ENCODE measurements around the gene GRM7. TPM values are rescaled to one million over a fixed set of nuclear protein-coding genes. Genes with fewer than 3 reads are reported as not detected.
A peak's percentile ranks its signal among the peaks of the same experiment; 100 is the strongest.

The GRM7 gene
- total and polyA plus RNA-seq, 4 donors = 0.20 to 1.3 (median 0.80) TPM

DNA sequence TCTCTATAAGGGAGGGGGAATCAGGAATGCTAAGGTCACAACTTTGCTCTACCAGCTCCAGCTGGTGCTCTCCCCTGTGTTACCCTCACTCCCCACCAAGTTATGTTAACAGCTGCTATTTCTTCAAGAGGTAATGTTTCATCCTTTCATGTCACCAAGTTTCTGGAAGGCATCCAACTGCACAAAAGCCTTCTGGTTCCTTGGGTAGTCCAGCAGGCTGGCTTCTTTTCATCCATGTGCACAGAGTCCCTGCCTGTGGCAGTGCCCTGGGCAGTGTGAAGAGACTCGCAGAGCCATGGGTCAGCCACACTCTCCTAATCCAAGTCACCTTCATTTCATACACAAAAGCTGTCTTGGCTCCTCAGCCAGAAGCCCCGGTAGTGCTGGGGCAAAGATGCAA is 903.2 kb downstream of the GRM7 start:
- no peak overlapping the region for H3K27ac ChIP-seq (ENCODE audit: low read depth in 1 of 2, low read length in 1 of 2)
- no peaks in the 10 kb centered on the region for H3K36me3 ChIP-seq (ENCODE audit: control insufficient read depth in 4 of 4, insufficient read depth in 4 of 4, low read length in 4 of 4)
- H3K9ac ChIP-seq (ENCODE audit: insufficient read depth in 1 of 2, low read length in 2 of 2) = no peak overlapping the region

DNA sequence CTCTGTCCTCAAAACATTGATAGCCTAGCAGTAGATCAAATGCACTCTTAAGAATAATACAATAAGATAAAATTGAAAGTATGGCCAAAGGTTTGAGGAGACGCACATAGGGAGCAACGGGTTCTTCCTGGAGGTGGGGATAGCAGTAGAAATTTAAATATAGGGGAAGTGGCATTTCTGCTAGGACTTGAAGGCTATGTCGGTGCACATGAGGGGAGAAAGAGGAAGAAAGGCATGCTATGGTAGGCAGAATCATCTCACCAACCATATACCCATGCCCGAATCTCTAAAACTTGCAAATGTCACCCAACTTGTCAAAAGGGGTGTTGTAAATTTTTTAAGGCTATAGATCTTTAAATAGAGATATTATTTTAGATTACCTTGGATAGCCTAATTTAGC is 905.6 kb downstream of the GRM7 start:
- Histone ChIP-seq H3K36me3 (ENCODE audit: control insufficient read depth in 4 of 4, insufficient read depth in 4 of 4, low read length in 4 of 4) (no peaks in the 10 kb centered on the region), H3K27ac (ENCODE audit: low read depth in 1 of 2, low read length in 1 of 2) (no peak overlapping the region), H3K9ac (ENCODE audit: insufficient read depth in 1 of 2, low read length in 2 of 2) (no peak overlapping the region), H3K4me1 (ENCODE audit: control insufficient read depth in 5 of 5, insufficient read depth in 5 of 5, low read length in 5 of 5) (no peaks in the 10 kb centered on the region), H3K27me3 (ENCODE audit: control insufficient read depth in 3 of 3, insufficient read depth in 3 of 3, low read length in 2 of 3) (no peaks in the 10 kb centered on the region), H3K9me3 (ENCODE audit: control insufficient read depth in 4 of 4, insufficient read depth in 3 of 4, low read length in 3 of 4) (no peaks in the 10 kb centered on the region), H3K4me3 (no peak overlapping the region)
- 77 to 84% methylated on average over 4 of the region's 4 CpGs for WGBS, 2 donors
- DNase-seq (no peak), ATAC-seq (ENCODE audit: insufficient read depth, low FRiP score) (no peak)
- TF ChIP-seq, protein P1, sequence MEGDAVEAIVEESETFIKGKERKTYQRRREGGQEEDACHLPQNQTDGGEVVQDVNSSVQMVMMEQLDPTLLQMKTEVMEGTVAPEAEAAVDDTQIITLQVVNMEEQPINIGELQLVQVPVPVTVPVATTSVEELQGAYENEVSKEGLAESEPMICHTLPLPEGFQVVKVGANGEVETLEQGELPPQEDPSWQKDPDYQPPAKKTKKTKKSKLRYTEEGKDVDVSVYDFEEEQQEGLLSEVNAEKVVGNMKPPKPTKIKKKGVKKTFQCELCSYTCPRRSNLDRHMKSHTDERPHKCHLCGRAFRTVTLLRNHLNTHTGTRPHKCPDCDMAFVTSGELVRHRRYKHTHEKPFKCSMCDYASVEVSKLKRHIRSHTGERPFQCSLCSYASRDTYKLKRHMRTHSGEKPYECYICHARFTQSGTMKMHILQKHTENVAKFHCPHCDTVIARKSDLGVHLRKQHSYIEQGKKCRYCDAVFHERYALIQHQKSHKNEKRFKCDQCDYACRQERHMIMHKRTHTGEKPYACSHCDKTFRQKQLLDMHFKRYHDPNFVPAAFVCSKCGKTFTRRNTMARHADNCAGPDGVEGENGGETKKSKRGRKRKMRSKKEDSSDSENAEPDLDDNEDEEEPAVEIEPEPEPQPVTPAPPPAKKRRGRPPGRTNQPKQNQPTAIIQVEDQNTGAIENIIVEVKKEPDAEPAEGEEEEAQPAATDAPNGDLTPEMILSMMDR (IDR thresholded peaks at IDR 0.05; ENCODE audit: control extremely low read depth, extremely low read depth) = no peak

More for the DNA sequence above, 903.2 kb downstream of the GRM7 start:
- 84 to 88% methylated on average over 2 of the region's 2 CpGs for WGBS, 2 donors
- Histone ChIP-seq H3K9me3 (ENCODE audit: control insufficient read depth in 4 of 4, insufficient read depth in 3 of 4, low read length in 3 of 4) (peaks cover 0 to 4% (median 0%) of the 10 kb centered on the region in 4 donors), H3K4me1 (ENCODE audit: control insufficient read depth in 5 of 5, insufficient read depth in 5 of 5, low read length in 5 of 5) (no peaks in the 10 kb centered on the region), H3K27me3 (ENCODE audit: control insufficient read depth in 3 of 3, insufficient read depth in 3 of 3, low read length in 2 of 3) (no peaks in the 10 kb centered on the region), H3K4me3 (no peak overlapping the region)
- TF ChIP-seq, protein P1 (IDR thresholded peaks at IDR 0.05; ENCODE audit: control extremely low read depth, extremely low read depth) = no peak
- peak in 1 of 3 donors; percentile 12 for DNase-seq
- no peak for ATAC-seq (ENCODE audit: insufficient read depth, low FRiP score)

DNA sequence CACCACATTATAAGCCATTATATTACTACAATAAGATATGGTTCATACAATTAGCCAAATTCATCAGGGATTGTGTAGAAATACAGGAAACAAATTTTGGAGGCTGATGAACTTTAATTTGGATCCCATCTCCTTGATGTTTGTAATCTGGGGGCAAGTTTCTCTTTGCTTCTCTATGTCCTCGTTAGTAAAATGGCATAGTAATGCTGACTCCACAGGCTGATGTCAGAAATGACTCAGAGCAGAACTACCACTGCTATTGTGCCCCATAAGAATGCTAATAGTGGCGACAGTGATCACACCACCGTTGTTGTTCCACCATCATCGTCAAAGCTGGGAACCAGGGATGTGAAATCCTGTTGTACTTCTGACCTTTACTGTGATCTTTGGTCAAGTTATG is 918.4 kb downstream of the GRM7 start:
- WGBS, 2 donors = 83 to 96% methylated on average over 4 of the region's 4 CpGs
- Histone ChIP-seq H3K27me3 (ENCODE audit: control insufficient read depth in 3 of 3, insufficient read depth in 3 of 3, low read length in 2 of 3) (no peaks in the 10 kb centered on the region), H3K9me3 (ENCODE audit: control insufficient read depth in 4 of 4, insufficient read depth in 3 of 4, low read length in 3 of 4) (no peaks in the 10 kb centered on the region), H3K9ac (ENCODE audit: insufficient read depth in 1 of 2, low read length in 2 of 2) (no peak overlapping the region), H3K36me3 (ENCODE audit: control insufficient read depth in 4 of 4, insufficient read depth in 4 of 4, low read length in 4 of 4) (no peaks in the 10 kb centered on the region), H3K27ac (ENCODE audit: low read depth in 1 of 2, low read length in 1 of 2) (no peak overlapping the region), H3K4me3 (no peak overlapping the region), H3K4me1 (ENCODE audit: control insufficient read depth in 5 of 5, insufficient read depth in 5 of 5, low read length in 5 of 5) (no peaks in the 10 kb centered on the region)
- ATAC-seq (ENCODE audit: insufficient read depth, low FRiP score) (no peak), DNase-seq (no peak)
- TF ChIP-seq, protein P1 (IDR thresholded peaks at IDR 0.05; ENCODE audit: control extremely low read depth, extremely low read depth) = no peak

DNA sequence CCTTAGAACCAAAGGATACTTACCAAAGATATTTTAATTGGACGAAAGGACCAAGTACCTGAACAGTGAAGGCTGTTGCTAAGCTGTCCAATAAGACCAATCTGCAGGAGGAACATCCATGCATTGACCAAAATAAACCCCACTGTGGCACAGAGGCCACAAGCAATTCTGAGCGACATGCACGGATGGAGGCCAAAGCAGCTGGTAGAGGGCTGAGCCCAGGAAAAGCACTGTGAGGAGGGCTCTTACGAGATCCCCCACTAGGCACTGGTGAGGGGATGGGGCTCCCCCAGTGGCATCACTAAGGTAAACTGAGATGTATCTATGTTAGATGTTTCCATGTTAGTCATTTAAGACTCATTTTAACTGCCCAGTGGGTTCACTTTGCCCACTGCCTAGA is 920.5 kb downstream of the GRM7 start:
- no peak overlapping the region for H3K27ac ChIP-seq (ENCODE audit: low read depth in 1 of 2, low read length in 1 of 2)
- TF ChIP-seq, protein P1 (IDR thresholded peaks at IDR 0.05; ENCODE audit: control extremely low read depth, extremely low read depth) = no peak
- H3K36me3 ChIP-seq (ENCODE audit: control insufficient read depth in 4 of 4, insufficient read depth in 4 of 4, low read length in 4 of 4) = no peaks in the 10 kb centered on the region
- WGBS, 2 donors = 90 to 95% methylated on average over 4 of the region's 4 CpGs
- no peak for DNase-seq
- H3K4me1 ChIP-seq (ENCODE audit: control insufficient read depth in 5 of 5, insufficient read depth in 5 of 5, low read length in 5 of 5) = no peaks in the 10 kb centered on the region
- no peaks in the 10 kb centered on the region for H3K27me3 ChIP-seq (ENCODE audit: control insufficient read depth in 3 of 3, insufficient read depth in 3 of 3, low read length in 2 of 3)
- H3K9me3 ChIP-seq (ENCODE audit: control insufficient read depth in 4 of 4, insufficient read depth in 3 of 4, low read length in 3 of 4) = no peaks in the 10 kb centered on the region
- H3K4me3 ChIP-seq = no peak overlapping the region
- no peak for ATAC-seq (ENCODE audit: insufficient read depth, low FRiP score)
- no peak overlapping the region for H3K9ac ChIP-seq (ENCODE audit: insufficient read depth in 1 of 2, low read length in 2 of 2)

Measured in lung (tissue), 12 donors.